ENCODE measurements around the gene HES1. TPM values are rescaled to one million over a fixed set of nuclear protein-coding genes. Genes with fewer than 3 reads are reported as not detected.

The HES1 gene
- total RNA-seq, 1 experiment from 2014 or later: 44.1 TPM

- Histone ChIP-seq H3K36me3 (no peaks in the 10 kb centered on the region), H3K27me3 (replicated peaks) (no peaks in the 10 kb centered on the region), H3K27ac (no peak overlapping the region), H3K4me1 (replicated peaks) (peaks cover 9% of the 10 kb centered on the region; the same call in 1 of the 2 replicates), H3K9me3 (replicated peaks) (no peaks in the 10 kb centered on the region), H3K4me3 (no peak overlapping the region)
- no peak for DNase-seq (ENCODE audit: low read depth in 1 of 2, low spot score in 2 of 2)
Observed at GRCh38 chr3:194185221-194185620, 49.3 kb downstream of the HES1 start.

GRCh38 chr3:194187233-194187944, 51.4 kb downstream of the HES1 start:
- Histone ChIP-seq H3K4me1 (replicated peaks) (peaks cover 9% of the 10 kb centered on the region; the same call in 1 of the 2 replicates), H3K36me3 (no peaks in the 10 kb centered on the region), H3K4me3 (no peak overlapping the region), H3K27me3 (replicated peaks) (no peaks in the 10 kb centered on the region), H3K27ac (no peak overlapping the region), H3K9me3 (replicated peaks) (no peaks in the 10 kb centered on the region)
- DNase-seq (ENCODE audit: low read depth in 1 of 2, low spot score in 2 of 2): no peak

Other genes with a start within 250 kb of the HES1 start
- not detected in 2 replicates for gene CPN2, start 215.2 kb downstream of the HES1 start, total RNA-seq (2014; rRNA removed; shearing (Covaris generic))
- gene LRRC15, start 233.6 kb downstream of the HES1 start, total RNA-seq (2014; rRNA removed; shearing (Covaris generic)): 1.4 and 4.9 TPM in 2 replicates